Tibial artery (tissue), 4 donors: ENCODE data around the gene NDNF.

ENCODE experiments used
- DNase-seq, 2 donors: peaks; one replicate each; pipeline ENCODE4 v3.0.0-alpha.2; 2019
- H3K27ac ChIP-seq, 2 donors: fragments of 200-600 bp; sonication (generic) in 1 of 2; 1 replicate in 1 of 2; 2 replicates in 1 of 2; pipeline ENCODE4 v1.5.1; 2018 to 2019; ENCODE audit warnings: mild to moderate bottlenecking in 1 of 2
- H3K27me3 ChIP-seq, 2 donors: fragments of 200-600 bp; sonication (generic) in 1 of 2; one replicate each; pipeline versions ENCODE4 v1.5.1 to v1.6.0; 2016 to 2019
- H3K36me3 ChIP-seq, 3 donors: fragments of 200-600 bp; sonication (generic) in 2 of 3; one replicate each; pipeline ENCODE4 v1.5.1; 2016 to 2019; ENCODE audit warnings: mild to moderate bottlenecking in 2 of 3
- H3K4me1 ChIP-seq, 4 donors: fragments of 200-600 bp; sonication (generic) in 2 of 4; 1 replicate in 3 of 4; 2 replicates in 1 of 4; pipeline ENCODE4 v1.5.1; 2016 to 2019
- H3K4me3 ChIP-seq, 2 donors: fragments of 200-600 bp; sonication (generic) in 1 of 2; 1 replicate in 1 of 2; 2 replicates in 1 of 2; pipeline ENCODE4 v1.5.1; 2018 to 2019; ENCODE audit warnings: mild to moderate bottlenecking in 2 of 2
- H3K9me3 ChIP-seq, 3 donors: fragments of 200-600 bp; sonication (generic) in 1 of 3; one replicate each; pipeline ENCODE4 v1.5.1; 2016 to 2019
- intact Hi-C: fragments of 100-400 bp; cut with DNase I; formaldehyde crosslinking; loops from one replicate; pipeline ENCODE4 v1.15.0; 2023; ENCODE audit warnings: low total_unique reads
- TF ChIP-seq, protein P1 (sequence below), 2 experiments: fragments of 200-600 bp in 1 of 2; fragments of 450-650 bp in 1 of 2; IDR thresholded peaks; one replicate each; pipeline ENCODE4 v1.5.1; 2017 to 2019; ENCODE audit warnings: antibody characterized with exemption in 2 of 2, mild to moderate bottlenecking in 1 of 2, moderate library complexity in 1 of 2

Gene NDNF, protein sequence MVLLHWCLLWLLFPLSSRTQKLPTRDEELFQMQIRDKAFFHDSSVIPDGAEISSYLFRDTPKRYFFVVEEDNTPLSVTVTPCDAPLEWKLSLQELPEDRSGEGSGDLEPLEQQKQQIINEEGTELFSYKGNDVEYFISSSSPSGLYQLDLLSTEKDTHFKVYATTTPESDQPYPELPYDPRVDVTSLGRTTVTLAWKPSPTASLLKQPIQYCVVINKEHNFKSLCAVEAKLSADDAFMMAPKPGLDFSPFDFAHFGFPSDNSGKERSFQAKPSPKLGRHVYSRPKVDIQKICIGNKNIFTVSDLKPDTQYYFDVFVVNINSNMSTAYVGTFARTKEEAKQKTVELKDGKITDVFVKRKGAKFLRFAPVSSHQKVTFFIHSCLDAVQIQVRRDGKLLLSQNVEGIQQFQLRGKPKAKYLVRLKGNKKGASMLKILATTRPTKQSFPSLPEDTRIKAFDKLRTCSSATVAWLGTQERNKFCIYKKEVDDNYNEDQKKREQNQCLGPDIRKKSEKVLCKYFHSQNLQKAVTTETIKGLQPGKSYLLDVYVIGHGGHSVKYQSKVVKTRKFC

DNA sequence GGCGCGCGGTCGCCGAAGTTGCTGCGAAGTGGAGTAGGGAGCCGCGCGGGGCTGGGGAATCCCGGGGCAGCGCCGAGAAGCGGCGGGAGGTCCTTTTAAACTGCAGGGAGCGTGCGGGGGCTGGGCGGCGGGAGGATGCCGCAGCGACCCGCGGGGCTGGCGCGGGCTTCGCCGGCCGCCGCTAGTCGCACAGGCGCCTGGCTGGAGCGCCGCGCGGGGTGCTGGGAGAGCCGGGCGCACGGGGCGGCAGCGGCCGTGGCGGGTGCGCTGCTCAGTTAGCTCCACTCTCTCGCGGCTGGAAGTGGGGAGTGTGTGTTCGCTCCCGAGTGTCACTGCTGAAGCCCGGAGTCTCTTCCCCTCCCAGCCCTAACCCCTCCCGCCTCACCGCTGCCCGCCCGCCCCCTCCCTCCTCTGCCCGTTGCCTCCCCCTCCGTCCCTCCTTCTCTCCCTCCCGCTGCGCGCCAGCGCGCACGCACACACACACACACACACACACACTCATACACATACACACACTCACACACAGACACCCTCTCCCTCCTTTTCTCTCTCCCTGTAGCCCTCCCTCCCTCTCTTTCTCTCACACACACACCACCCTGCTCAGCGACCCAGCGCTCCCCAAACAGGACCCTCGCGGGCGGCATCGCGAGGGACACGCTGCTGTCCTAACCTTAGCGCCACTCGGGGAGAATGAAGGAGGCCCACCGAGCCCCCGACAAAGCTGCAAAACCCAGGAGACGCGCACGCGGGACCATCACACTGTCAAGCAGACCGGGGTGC is at the start of gene NDNF:
Gene NDNF (minus strand): TSS at position 312 of the 780 bp plus-strand sequence. CDS start 26,698 bp downstream, outside the sequence.
- TF ChIP-seq, protein P1, sequence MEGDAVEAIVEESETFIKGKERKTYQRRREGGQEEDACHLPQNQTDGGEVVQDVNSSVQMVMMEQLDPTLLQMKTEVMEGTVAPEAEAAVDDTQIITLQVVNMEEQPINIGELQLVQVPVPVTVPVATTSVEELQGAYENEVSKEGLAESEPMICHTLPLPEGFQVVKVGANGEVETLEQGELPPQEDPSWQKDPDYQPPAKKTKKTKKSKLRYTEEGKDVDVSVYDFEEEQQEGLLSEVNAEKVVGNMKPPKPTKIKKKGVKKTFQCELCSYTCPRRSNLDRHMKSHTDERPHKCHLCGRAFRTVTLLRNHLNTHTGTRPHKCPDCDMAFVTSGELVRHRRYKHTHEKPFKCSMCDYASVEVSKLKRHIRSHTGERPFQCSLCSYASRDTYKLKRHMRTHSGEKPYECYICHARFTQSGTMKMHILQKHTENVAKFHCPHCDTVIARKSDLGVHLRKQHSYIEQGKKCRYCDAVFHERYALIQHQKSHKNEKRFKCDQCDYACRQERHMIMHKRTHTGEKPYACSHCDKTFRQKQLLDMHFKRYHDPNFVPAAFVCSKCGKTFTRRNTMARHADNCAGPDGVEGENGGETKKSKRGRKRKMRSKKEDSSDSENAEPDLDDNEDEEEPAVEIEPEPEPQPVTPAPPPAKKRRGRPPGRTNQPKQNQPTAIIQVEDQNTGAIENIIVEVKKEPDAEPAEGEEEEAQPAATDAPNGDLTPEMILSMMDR (IDR thresholded peaks at IDR 0.05), result no peak
- Histone ChIP-seq H3K36me3 (no peaks in the 10 kb centered on the region), H3K27me3 (peaks cover 0 to 2% of the 10 kb centered on the region in 2 donors), H3K9me3 (no peaks in the 10 kb centered on the region), H3K4me3 (peak within 1 kb of the TSS; percentile 59 to 61), H3K4me1 (peaks cover 0 to 23% (median 13%) of the 10 kb centered on the region in 4 donors), H3K27ac (peak within 1 kb of the TSS; percentile 47 to 56)
- intact Hi-C loops, result loop anchor here (5.0 kb wide), 1 partner anchor 150 kb away; the partner anchor contains the start of gene PRDM5
- DNase-seq, result peak; percentile 54 to 74

DNA sequence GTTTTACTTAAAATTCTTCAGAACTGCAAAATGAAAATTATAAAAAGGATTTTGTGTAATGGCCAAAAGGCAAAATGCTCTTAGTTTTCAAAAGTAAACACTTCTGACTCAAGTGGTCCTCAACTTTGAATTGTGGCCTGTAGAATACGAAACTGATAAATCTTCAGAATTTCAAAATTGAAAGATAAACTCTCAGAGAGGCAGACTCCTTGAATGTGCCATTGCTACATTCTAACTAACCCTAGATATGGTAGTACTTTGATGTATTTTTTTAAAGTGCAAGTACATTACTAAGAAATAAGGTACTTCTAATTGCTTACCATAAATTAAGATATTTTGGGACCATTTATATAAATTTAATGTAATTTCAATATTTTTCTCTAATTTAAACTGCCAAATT is 47.4 kb upstream of the NDNF start:
- Histone ChIP-seq H3K27me3 (no peaks in the 10 kb centered on the region), H3K9me3 (no peaks in the 10 kb centered on the region), H3K4me1 (no peaks in the 10 kb centered on the region), H3K36me3 (no peaks in the 10 kb centered on the region), H3K4me3 (no peak overlapping the region), H3K27ac (no peak overlapping the region)
- TF ChIP-seq, protein P1 (IDR thresholded peaks at IDR 0.05), result no peak
- no peak for DNase-seq
- intact Hi-C loops, result no loop called here

DNA sequence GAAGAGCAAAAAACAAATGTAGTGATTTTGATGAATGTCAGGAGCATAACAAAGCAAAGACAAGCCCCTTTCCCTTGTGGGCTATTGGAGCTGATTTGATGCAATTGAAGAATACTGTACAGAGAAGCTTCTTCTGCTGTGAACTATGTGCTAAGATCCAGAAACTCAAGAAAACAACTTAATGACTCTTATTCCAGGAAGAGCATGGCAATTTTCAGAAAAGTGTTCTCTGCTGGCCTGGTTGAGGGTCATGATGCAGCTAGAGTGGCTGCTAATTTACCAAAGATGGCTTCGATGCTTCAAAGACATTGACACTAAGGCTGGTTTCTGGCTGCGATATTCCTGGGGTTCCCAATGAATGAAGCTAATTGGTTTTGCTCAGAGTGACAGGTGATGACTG is 46.0 kb upstream of the NDNF start:
- Histone ChIP-seq H3K27ac (no peak overlapping the region), H3K4me1 (no peaks in the 10 kb centered on the region), H3K9me3 (no peaks in the 10 kb centered on the region), H3K27me3 (no peaks in the 10 kb centered on the region), H3K4me3 (no peak overlapping the region), H3K36me3 (no peaks in the 10 kb centered on the region)
- TF ChIP-seq, protein P1 (IDR thresholded peaks at IDR 0.05), result no peak
- intact Hi-C loops, result no loop called here
- DNase-seq, result no peak

DNA sequence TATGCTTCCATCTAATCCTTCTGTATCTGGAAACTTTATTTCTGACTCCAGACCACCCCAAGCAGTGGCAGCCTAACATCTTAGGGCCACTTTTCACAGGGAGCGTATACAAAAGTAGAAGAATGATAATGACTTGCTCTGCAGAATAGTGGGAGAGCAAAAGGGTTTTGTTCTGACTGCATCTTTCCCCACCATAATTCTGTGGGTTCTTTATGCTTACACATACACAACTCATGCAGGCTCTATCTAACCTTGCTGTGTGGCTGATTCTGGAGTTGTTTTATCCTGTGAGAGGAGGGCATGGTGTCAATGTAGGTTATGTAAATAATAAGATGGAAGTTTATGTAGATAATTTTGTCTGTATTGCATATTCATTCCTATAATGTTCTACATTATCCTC is 42.4 kb upstream of the NDNF start:
- Histone ChIP-seq H3K4me1 (no peaks in the 10 kb centered on the region), H3K36me3 (no peaks in the 10 kb centered on the region), H3K27ac (no peak overlapping the region), H3K27me3 (no peaks in the 10 kb centered on the region), H3K9me3 (no peaks in the 10 kb centered on the region), H3K4me3 (no peak overlapping the region)
- DNase-seq, result no peak
- TF ChIP-seq, protein P1 (IDR thresholded peaks at IDR 0.05), result no peak
- intact Hi-C loops, result no loop called here

DNA sequence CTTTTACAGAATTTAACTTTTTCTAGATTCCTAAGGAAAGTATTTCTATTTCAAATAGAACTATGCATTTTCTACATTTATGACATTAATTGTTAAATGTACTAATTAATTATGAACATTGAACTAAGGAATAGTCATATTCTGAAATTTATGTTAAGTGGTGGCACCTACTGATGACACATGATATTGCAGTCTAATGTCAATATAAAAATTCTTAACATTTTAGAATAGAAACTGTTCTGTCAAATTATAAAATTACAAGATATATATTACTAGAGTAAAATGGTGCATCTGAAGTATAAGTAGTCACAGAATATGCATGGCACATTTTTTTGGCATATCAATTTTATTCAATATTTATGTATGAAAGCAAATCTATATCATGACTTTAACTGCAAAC is 40.2 kb upstream of the NDNF start:
- intact Hi-C loops, result no loop called here

More for the DNA sequence above, 40.2 kb upstream of the NDNF start:
- H3K27ac ChIP-seq, result no peak overlapping the region
- no peaks in the 10 kb centered on the region for H3K4me1 ChIP-seq
- TF ChIP-seq, protein P1 (IDR thresholded peaks at IDR 0.05), result peak in 1 of 2 experiments; percentile 21
- H3K9me3 ChIP-seq, result no peaks in the 10 kb centered on the region
- no peak for DNase-seq
- no peaks in the 10 kb centered on the region for H3K27me3 ChIP-seq
- no peak overlapping the region for H3K4me3 ChIP-seq
- no peaks in the 10 kb centered on the region for H3K36me3 ChIP-seq
